SK-N-SH treated with all-trans-retinoic acid at 6 μM for 48 hours (cell line): ENCODE measurements around the gene SLC16A6.
"Not testable (repeated sequence)": the region's sequence is repeated elsewhere in the genome, so short reads cannot be mapped to it uniquely, and the experiment has no call there.

ENCODE experiments used
- OSR1 ChIP-seq: fragments of 250-450 bp; sonication (Bioruptor Pico); IDR thresholded peaks from 2 replicates; pipeline ENCODE4 v1.8.0; 2022; ENCODE audit warnings: moderate library complexity, mild to moderate bottlenecking, inconsistent platforms
- SNAI2 ChIP-seq: fragments of 250-450 bp; sonication (Bioruptor Pico); IDR thresholded peaks from 2 replicates; pipeline ENCODE4 v1.5.0; 2020; ENCODE audit warnings: mild to moderate bottlenecking, moderate library complexity
- ZC3H10 ChIP-seq: fragments of 250-450 bp; sonication (Bioruptor Pico); IDR thresholded peaks from 2 replicates; pipeline ENCODE4 v1.5.1; 2021; ENCODE audit warnings: mild to moderate bottlenecking, moderate library complexity
- ZFP30 ChIP-seq: fragments of 450-650 bp; formaldehyde crosslinking; IDR thresholded peaks from 2 replicates; pipeline ENCODE4 v1.5.0; 2022; ENCODE audit warnings: mild to moderate bottlenecking, moderate library complexity

GRCh38 chr17:68231131-68231530 is 59.8 kb downstream of the SLC16A6 start:
- TF ChIP-seq SNAI2; ZFP30 (CRISPR knock-in tag); OSR1 (CRISPR knock-in tag); ZC3H10 (CRISPR knock-in tag): not testable (repeated sequence)
